ENCODE data around the gene RFX2. TPM values are rescaled to one million over a fixed set of nuclear protein-coding genes. Genes with fewer than 3 reads are reported as not detected.
A peak's percentile ranks its signal among the peaks of the same experiment; 100 is the strongest.

Gene RFX2
- total RNA-seq, 2 donors from 2014 or later: 12.7 to 16.1 TPM

GRCh38 chr19:5993648-5994358, 116.5 kb downstream of the RFX2 start:
- H3K27ac ChIP-seq: no peak overlapping the region
- H3K27me3 ChIP-seq: no peaks in the 10 kb centered on the region
- peak; percentile 61 for DNase-seq (ENCODE audit: low spot score)
- H3K4me3 ChIP-seq: peak overlapping the region in 1 of 2 donors; percentile 11
- H3K9me3 ChIP-seq: no peaks in the 10 kb centered on the region
- peaks cover 30% of the 10 kb centered on the region for H3K36me3 ChIP-seq
- peaks cover 0 to 11% of the 10 kb centered on the region in 2 donors for H3K4me1 ChIP-seq
- TF ChIP-seq CTCF (IDR thresholded peaks at IDR 0.05): no peak

- no peak for TF ChIP-seq CTCF (IDR thresholded peaks at IDR 0.05)
- no peak overlapping the region for H3K4me3 ChIP-seq
- no peaks in the 10 kb centered on the region for H3K9me3 ChIP-seq
- H3K36me3 ChIP-seq: peaks cover 30% of the 10 kb centered on the region
- no peak for DNase-seq (ENCODE audit: low spot score)
- no peaks in the 10 kb centered on the region for H3K27me3 ChIP-seq
- no peak overlapping the region for H3K27ac ChIP-seq
- peaks cover 0 to 11% of the 10 kb centered on the region in 2 donors for H3K4me1 ChIP-seq
Measured at GRCh38 chr19:5993201-5993600, 117.1 kb downstream of the RFX2 start.

- no peak for TF ChIP-seq CTCF (IDR thresholded peaks at IDR 0.05)
- no peaks in the 10 kb centered on the region for H3K27me3 ChIP-seq
- H3K4me3 ChIP-seq: no peak overlapping the region
- peaks cover 30% of the 10 kb centered on the region for H3K36me3 ChIP-seq
- peaks cover 0 to 13% of the 10 kb centered on the region in 2 donors for H3K4me1 ChIP-seq
- no peak for DNase-seq (ENCODE audit: low spot score)
- no peak overlapping the region for H3K27ac ChIP-seq
- no peaks in the 10 kb centered on the region for H3K9me3 ChIP-seq
Measured at GRCh38 chr19:5992756-5993155, 117.5 kb downstream of the RFX2 start.

- Histone ChIP-seq H3K36me3 (peaks cover 19% of the 10 kb centered on the region), H3K9me3 (no peaks in the 10 kb centered on the region), H3K4me1 (peaks cover 0 to 21% of the 10 kb centered on the region in 2 donors), H3K27ac (no peak overlapping the region), H3K4me3 (no peak overlapping the region), H3K27me3 (no peaks in the 10 kb centered on the region)
- TF ChIP-seq CTCF (IDR thresholded peaks at IDR 0.05): no peak
- DNase-seq (ENCODE audit: low spot score): no peak
Measured at GRCh38 chr19:5991244-5991838, 119.0 kb downstream of the RFX2 start.

GRCh38 chr19:5990289-5990797, 120.0 kb downstream of the RFX2 start:
- no peaks in the 10 kb centered on the region for H3K27me3 ChIP-seq
- DNase-seq (ENCODE audit: low spot score): no peak
- H3K4me3 ChIP-seq: no peak overlapping the region
- no peaks in the 10 kb centered on the region for H3K9me3 ChIP-seq
- peaks cover 10% of the 10 kb centered on the region for H3K36me3 ChIP-seq
- no peak for TF ChIP-seq CTCF (IDR thresholded peaks at IDR 0.05)
- H3K27ac ChIP-seq: no peak overlapping the region
- H3K4me1 ChIP-seq: peaks cover 0 to 21% of the 10 kb centered on the region in 2 donors
